Prostate gland (tissue), 2 donors: ENCODE data around the gene UST.

ENCODE experiments used
- POLR2A ChIP-seq: fragments of 450-650 bp; IDR thresholded peaks from one replicate; pipeline ENCODE4 v1.6.1; 2016; ENCODE audit warnings: antibody characterized with exemption, mild to moderate bottlenecking
- TF ChIP-seq, protein P1 (sequence below), 4 experiments: fragments of 200-600 bp in 2 of 4; fragments of 450-650 bp in 2 of 4; sonication (generic) in 2 of 4; IDR thresholded peaks; 1 replicate in 3 of 4; 2 replicates in 1 of 4; pipeline ENCODE4 v1.5.1; 2016 to 2019; ENCODE audit warnings: antibody characterized with exemption in 4 of 4, mild to moderate bottlenecking in 2 of 4, moderate library complexity in 2 of 4

DNA sequence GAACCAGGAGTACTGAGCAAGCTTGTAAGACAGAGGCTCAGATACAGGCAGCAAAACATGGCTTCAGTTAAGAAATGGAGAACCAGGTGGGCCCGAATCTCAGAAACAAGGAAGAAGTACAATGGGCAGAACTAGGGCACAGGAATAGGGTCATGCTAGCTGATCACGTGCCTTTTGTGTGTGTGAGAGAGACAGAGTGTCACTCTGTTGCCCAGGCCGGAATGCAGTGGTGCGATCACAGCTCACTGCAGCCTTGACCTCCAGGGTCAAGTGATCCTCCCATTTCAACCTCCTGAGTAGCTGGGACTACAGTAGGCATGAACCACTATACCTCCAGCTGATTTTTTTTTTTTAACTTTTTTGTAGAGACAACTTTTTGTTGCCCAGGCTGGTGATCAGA lies 257.8 kb downstream of the UST start:
- no peak for TF ChIP-seq POLR2A
- TF ChIP-seq, protein P1, sequence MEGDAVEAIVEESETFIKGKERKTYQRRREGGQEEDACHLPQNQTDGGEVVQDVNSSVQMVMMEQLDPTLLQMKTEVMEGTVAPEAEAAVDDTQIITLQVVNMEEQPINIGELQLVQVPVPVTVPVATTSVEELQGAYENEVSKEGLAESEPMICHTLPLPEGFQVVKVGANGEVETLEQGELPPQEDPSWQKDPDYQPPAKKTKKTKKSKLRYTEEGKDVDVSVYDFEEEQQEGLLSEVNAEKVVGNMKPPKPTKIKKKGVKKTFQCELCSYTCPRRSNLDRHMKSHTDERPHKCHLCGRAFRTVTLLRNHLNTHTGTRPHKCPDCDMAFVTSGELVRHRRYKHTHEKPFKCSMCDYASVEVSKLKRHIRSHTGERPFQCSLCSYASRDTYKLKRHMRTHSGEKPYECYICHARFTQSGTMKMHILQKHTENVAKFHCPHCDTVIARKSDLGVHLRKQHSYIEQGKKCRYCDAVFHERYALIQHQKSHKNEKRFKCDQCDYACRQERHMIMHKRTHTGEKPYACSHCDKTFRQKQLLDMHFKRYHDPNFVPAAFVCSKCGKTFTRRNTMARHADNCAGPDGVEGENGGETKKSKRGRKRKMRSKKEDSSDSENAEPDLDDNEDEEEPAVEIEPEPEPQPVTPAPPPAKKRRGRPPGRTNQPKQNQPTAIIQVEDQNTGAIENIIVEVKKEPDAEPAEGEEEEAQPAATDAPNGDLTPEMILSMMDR (IDR thresholded peaks at IDR 0.05), result no peak
